GM23338 (cell line): ENCODE measurements around the gene CDC34. TPM values are rescaled to one million over a fixed set of nuclear protein-coding genes. Genes with fewer than 3 reads are reported as not detected.

Source experiments
- ATAC-seq: fragments of 200-7000 bp; cut with Tn5 transposase; 3 replicates; pipeline ENCODE4 v1.9.1; 2020
- DNase-seq: peaks from one replicate; pipeline ENCODE4 v3.0.0-alpha.2; 2015; ENCODE audit warnings: low spot score
- H2AFZ ChIP-seq: fragments of 200-600 bp; sonication (generic); 2 replicates; pipeline ENCODE4 v1.8.0; 2016; ENCODE audit warnings: antibody characterized with exemption, mild to moderate bottlenecking, moderate library complexity
- H3F3A ChIP-seq: fragments of 200-600 bp; sonication (generic); replicated peaks from 2 replicates; pipeline ENCODE4 v1.8.0; 2017; ENCODE audit warnings: antibody characterized with exemption, mixed run types, low read depth
- H3K27ac ChIP-seq: fragments of 200-600 bp; sonication (generic); 2 replicates; pipeline ENCODE4 v1.6.1; 2016; ENCODE audit warnings: low read depth
- H3K27me3 ChIP-seq: fragments of 200-600 bp; sonication (generic); 2 replicates; pipeline ENCODE4 v1.8.0; 2016; ENCODE audit warnings: mild to moderate bottlenecking, mixed run types, moderate library complexity; ENCODE audit not compliant: insufficient read depth
- H3K36me3 ChIP-seq: fragments of 200-600 bp; sonication (generic); 2 replicates; pipeline ENCODE4 v1.8.0; 2016; ENCODE audit warnings: mild to moderate bottlenecking; ENCODE audit not compliant: insufficient read depth
- H3K4me1 ChIP-seq: fragments of 200-600 bp; sonication (generic); 2 replicates; pipeline ENCODE4 v1.8.0; 2016; ENCODE audit warnings: mild to moderate bottlenecking, moderate library complexity; ENCODE audit not compliant: insufficient read depth
- H3K4me2 ChIP-seq: fragments of 200-600 bp; sonication (generic); 2 replicates; pipeline ENCODE4 v1.7.1; 2017; ENCODE audit warnings: mixed run types
- H3K4me3 ChIP-seq: fragments of 200-600 bp; sonication (generic); 2 replicates; pipeline ENCODE4 v1.6.1; 2016; ENCODE audit warnings: mixed run types
- H3K79me2 ChIP-seq: fragments of 200-600 bp; sonication (generic); replicated peaks from 2 replicates; pipeline ENCODE4 v1.8.0; 2017; ENCODE audit warnings: mild to moderate bottlenecking; ENCODE audit not compliant: insufficient read depth
- H3K9me2 ChIP-seq: fragments of 200-600 bp; sonication (generic); 2 replicates; pipeline ENCODE4 v1.8.0; 2017; ENCODE audit not compliant: insufficient read depth
- H4K20me1 ChIP-seq: fragments of 200-600 bp; sonication (generic); replicated peaks from 2 replicates; pipeline ENCODE4 v1.8.0; 2017; ENCODE audit warnings: mild to moderate bottlenecking; ENCODE audit not compliant: insufficient read depth
- H3K27ac Mint-ChIP-seq: 2 replicates; pipeline ENCODE4 v1.8.0; 2020; ENCODE audit warnings: inconsistent platforms, mild to moderate bottlenecking, moderate library complexity, mixed read lengths
- H3K27me3 Mint-ChIP-seq: 3 replicates; pipeline ENCODE4 v1.8.0; 2022; ENCODE audit warnings: low read depth, mild to moderate bottlenecking, moderate library complexity, mixed read lengths, inconsistent platforms; ENCODE audit not compliant: insufficient read depth, poor library complexity
- H3K36me3 Mint-ChIP-seq: 3 replicates; pipeline ENCODE4 v1.8.0; 2021; ENCODE audit warnings: low read depth, mild to moderate bottlenecking, inconsistent platforms, moderate library complexity, mixed read lengths
- H3K4me1 Mint-ChIP-seq: 3 replicates; pipeline ENCODE4 v1.8.0; 2020; ENCODE audit warnings: mild to moderate bottlenecking, inconsistent platforms, mixed read lengths
- H3K4me3 Mint-ChIP-seq: 3 replicates; pipeline ENCODE4 v1.8.0; 2021; ENCODE audit warnings: moderate library complexity, mild to moderate bottlenecking, inconsistent platforms, mixed read lengths
- H3K9me3 Mint-ChIP-seq: 3 replicates; pipeline ENCODE4 v1.8.0; 2020; ENCODE audit warnings: moderate library complexity, mild to moderate bottlenecking, inconsistent platforms, mixed read lengths
- CREB1 ChIP-seq: fragments of 250-450 bp; sonication (Bioruptor Pico); IDR thresholded peaks from 2 replicates; pipeline ENCODE4 v1.5.0; 2020; ENCODE audit warnings: low read depth, mild to moderate bottlenecking, moderate library complexity
- ETS1 ChIP-seq: IDR thresholded peaks from 2 replicates; pipeline ENCODE4 v1.6.1; 2016; ENCODE audit warnings: antibody characterized with exemption
- EZH2phosphoT487 ChIP-seq: fragments of 200-600 bp; sonication (generic); IDR thresholded peaks from one replicate; pipeline ENCODE4 v1.8.1; 2018; ENCODE audit warnings: antibody characterized with exemption; ENCODE audit not compliant: unreplicated experiment
- JUNB ChIP-seq: IDR thresholded peaks from one replicate; pipeline ENCODE4 v1.6.1; 2016; ENCODE audit warnings: antibody characterized with exemption; ENCODE audit not compliant: unreplicated experiment
- NANOG ChIP-seq: IDR thresholded peaks from 2 replicates; pipeline ENCODE4 v1.6.1; 2016; ENCODE audit warnings: antibody characterized with exemption, borderline replicate concordance
- POLR2AphosphoS5 ChIP-seq: IDR thresholded peaks from 2 replicates; pipeline ENCODE4 v1.6.1; 2016; ENCODE audit warnings: antibody characterized with exemption, low read depth
- REST ChIP-seq: IDR thresholded peaks from one replicate; pipeline ENCODE4 v1.6.1; 2018; ENCODE audit warnings: antibody characterized with exemption; ENCODE audit not compliant: unreplicated experiment
- STAT1 ChIP-seq: IDR thresholded peaks from one replicate; pipeline ENCODE4 v1.6.1; 2016; ENCODE audit warnings: antibody characterized with exemption; ENCODE audit not compliant: unreplicated experiment
- ZNF331 ChIP-seq: fragments of 250-450 bp; sonication (Bioruptor Pico); IDR thresholded peaks from 2 replicates; pipeline ENCODE4 v1.5.0; 2020; ENCODE audit warnings: low read depth, mild to moderate bottlenecking, moderate library complexity
- ZNF462 ChIP-seq: fragments of 250-450 bp; sonication (Bioruptor Pico); IDR thresholded peaks from 2 replicates; pipeline ENCODE4 v1.5.0; 2020; ENCODE audit warnings: mild to moderate bottlenecking, moderate library complexity
- polyA plus RNA-seq: library from polyadenylated mRNA; unstranded; fragments of >200 nt; fragmentation: Nextera tagmentation; extraction: Ambion mirVana; gene quantifications from 2 replicates; pipeline ENCODE4 v1.2.1, GENCODE V29; 2016
- total RNA-seq: library from RNA; depleted of rRNA; stranded (reverse); fragments of >200 nt; shearing (Covaris generic); gene quantifications from 2 replicates; pipeline ENCODE4 v1.2.3, GENCODE V29; 2014

Gene CDC34
- total and polyA plus RNA-seq, 2 experiments from 2014 or later: 114 to 148 TPM

- TF ChIP-seq REST: no peak
- TF ChIP-seq EZH2phosphoT487: no peak
- TF ChIP-seq ETS1: no peak
- TF ChIP-seq POLR2AphosphoS5: no peak
- TF ChIP-seq ZNF331 (CRISPR knock-in tag): no peak
- no peak for TF ChIP-seq STAT1
These were observed 50.0 kb downstream of the CDC34 start (continued) for GRCh38 chr19:581399-582111.

- no peak overlapping the region for H3K4me3 Mint-ChIP-seq
- TF ChIP-seq ZNF462 (CRISPR knock-in tag) (no peak), EZH2phosphoT487 (no peak), JUNB (no peak), NANOG (no peak), CREB1 (CRISPR knock-in tag) (no peak)
These were observed 51.1 kb downstream of the CDC34 start for GRCh38 chr19:582497-583197.

More at GRCh38 chr19:582497-583197, 51.1 kb downstream of the CDC34 start:
- H3K36me3 ChIP-seq: no peaks in the 10 kb centered on the region; the same call in 1 of the 2 replicates
- no peak overlapping the region for H2AFZ ChIP-seq
- peaks cover 24% of the 10 kb centered on the region for H4K20me1 ChIP-seq
- H3K4me2 ChIP-seq: no peak overlapping the region
- peaks cover 20% of the 10 kb centered on the region for H3K36me3 Mint-ChIP-seq
- H3F3A ChIP-seq: peaks cover 20% of the 10 kb centered on the region
- no peak overlapping the region; the same call in 1 of the 2 replicates for H3K27ac ChIP-seq
- H3K9me2 ChIP-seq: no peaks in the 10 kb centered on the region
- ATAC-seq: no peak
- H3K9me3 Mint-ChIP-seq: no peaks in the 10 kb centered on the region
- peaks cover 20% of the 10 kb centered on the region for H3K27me3 Mint-ChIP-seq
- peak; percentile 39 for DNase-seq
- no peaks in the 10 kb centered on the region for H3K4me1 ChIP-seq
- peaks cover 27% of the 10 kb centered on the region for H3K79me2 ChIP-seq
- H3K4me1 Mint-ChIP-seq: peaks cover 5% of the 10 kb centered on the region; the same call in 2 of the 3 replicates
- H3K27ac Mint-ChIP-seq: no peak overlapping the region
- H3K4me3 ChIP-seq: no peak overlapping the region
- H3K27me3 ChIP-seq: no peaks in the 10 kb centered on the region
